Measurements from ENCODE around the gene CLCN4.

DNA sequence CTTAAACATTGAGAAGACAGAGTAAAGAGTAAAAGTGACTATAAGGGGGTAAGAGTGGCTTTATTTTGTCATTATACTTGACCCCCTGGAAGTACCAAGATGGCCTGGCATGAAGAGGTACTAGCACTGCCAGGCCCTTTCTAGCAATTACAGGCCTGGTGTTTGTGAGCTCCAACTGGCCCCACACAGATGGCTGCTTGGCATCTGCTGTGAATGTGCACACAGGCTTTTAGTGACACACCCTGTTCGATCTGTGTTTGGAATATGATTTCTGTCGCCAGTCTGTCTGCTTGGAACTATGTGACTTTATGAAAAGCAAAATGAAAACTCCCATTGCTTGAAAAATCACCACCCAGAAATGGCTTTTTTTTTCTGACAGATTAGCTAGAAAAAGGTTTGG is 123.3 kb downstream of the CLCN4 start:
- no peak for TF ChIP-seq CTCF (IDR thresholded peaks at IDR 0.05)
- no peak for TF ChIP-seq POLR2A (IDR thresholded peaks at IDR 0.05)
- TF ChIP-seq POLR2AphosphoS5 (IDR thresholded peaks at IDR 0.05) = no peak

All from breast epithelium (tissue), 3 donors.